OCI-LY7 (cell line): ENCODE results near the gene E2F4.

Source experiments
- CTCF ChIP-seq: fragments of 200-600 bp; sonication (generic); conservative IDR thresholded peaks from 2 replicates; pipeline ENCODE4 v1.5.1; 2014; ENCODE audit warnings: mild to moderate bottlenecking, antibody characterized with exemption, low read length, moderate library complexity, mixed read lengths
- EZH2phosphoT487 ChIP-seq: fragments of 200-600 bp; sonication (generic); IDR thresholded peaks from 2 replicates; pipeline ENCODE4 v1.6.1; 2018; ENCODE audit warnings: low read depth, borderline replicate concordance, mild to moderate bottlenecking, mixed run types, antibody characterized with exemption, low read length, moderate library complexity, mixed read lengths

GRCh38 chr16:67235816-67236562 is 44.0 kb downstream of the E2F4 start:
- TF ChIP-seq EZH2phosphoT487 (no peak), CTCF (no peak)
